NOMO-1 (cell line): ENCODE results near the gene GPR156.
"Not testable (repeated sequence)": the region's sequence is repeated elsewhere in the genome, so short reads cannot be mapped to it uniquely, and the experiment has no call there.

Experiments used
- DNase-seq, 2 experiments: peaks; one replicate each; lab custom pipeline; 2025; ENCODE audit not compliant: unreplicated experiment in 2 of 2; lab: John Stamatoyannopoulos, UW

Gene GPR156

GRCh38 chr3:120275618-120276017, 9.4 kb downstream of the GPR156 start:
- DNase-seq, result no peak

- no peak for DNase-seq
Measured at GRCh38 chr3:120274739-120275167, 10.3 kb downstream of the GPR156 start.

DNA sequence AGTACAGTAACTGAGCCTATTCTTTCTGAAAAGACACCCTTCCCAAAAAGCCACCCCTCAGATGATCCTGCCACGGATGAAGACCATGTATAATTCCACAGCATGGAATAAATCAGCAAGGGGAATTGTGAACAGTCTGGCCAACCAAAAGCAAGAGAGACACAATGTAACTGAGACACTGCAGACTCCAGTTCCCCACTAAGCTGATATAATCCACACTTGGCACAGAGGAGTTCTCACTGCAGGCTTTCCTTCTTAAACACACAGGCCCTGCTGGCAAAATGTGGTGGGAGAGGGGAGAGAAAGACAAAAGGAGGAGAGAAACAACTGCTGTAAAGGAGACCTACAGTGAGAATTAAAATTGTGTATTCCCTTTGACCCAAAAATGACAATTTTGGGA, 12.7 kb downstream of the GPR156 start:
- no peak for DNase-seq

DNA sequence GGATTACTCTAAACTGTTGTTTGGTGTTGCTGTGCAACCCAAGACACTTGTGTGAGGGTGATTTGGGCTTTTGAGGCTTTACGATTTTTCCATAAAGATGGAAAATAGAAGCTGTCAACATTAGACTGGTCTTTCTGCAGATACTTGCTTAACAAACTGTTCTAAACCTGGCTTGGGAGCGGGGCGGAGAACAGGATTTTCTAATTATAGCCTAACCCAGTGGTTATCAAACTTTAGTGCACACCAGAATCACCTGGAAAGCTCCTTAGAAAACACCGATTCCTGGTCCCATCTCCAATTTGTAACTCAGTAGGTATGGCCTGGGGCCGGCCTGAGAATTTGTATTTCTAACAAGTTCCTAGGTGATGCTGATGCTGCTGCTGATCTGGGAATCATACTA, 19.0 kb downstream of the GPR156 start:
- no peak for DNase-seq

DNA sequence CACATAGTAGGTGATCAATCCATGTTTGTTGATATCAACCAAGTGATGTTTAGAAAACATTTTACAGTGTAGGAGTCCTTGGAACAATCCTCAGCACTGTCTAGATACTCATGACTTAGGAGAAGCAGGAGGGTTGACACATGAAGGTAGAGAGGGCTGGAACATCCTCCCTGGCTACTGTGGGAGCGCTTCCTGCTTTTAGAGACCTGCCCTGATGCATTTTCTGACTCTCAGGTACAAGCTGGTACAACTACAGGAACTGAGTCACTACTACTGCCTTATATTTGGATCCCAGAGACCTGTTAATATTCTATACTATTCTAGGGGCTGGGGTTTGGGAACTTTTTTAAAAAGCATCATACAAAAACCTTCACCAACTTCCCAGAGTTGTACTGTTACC, 20.1 kb downstream of the GPR156 start:
- no peak for DNase-seq

DNA sequence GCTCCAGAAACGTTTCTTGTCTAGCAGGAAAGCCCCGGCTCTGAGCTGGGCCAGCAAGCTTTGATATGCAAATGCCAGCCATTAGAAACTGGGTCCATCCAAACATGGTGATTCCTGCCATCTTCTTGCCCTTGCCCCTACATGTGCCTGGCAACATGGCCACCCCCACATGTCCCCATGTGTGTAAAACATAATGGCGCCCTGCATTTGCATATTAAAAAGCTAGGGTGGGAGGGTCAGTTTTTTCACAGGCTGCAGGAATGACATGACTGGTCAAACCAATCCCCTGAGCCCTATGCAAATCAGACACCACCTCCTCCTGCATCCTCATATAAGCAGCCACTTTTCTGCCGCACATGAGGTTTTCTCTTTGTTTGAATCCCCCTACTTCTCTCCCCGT, 21.2 kb downstream of the GPR156 start:
- DNase-seq, result no peak

DNA sequence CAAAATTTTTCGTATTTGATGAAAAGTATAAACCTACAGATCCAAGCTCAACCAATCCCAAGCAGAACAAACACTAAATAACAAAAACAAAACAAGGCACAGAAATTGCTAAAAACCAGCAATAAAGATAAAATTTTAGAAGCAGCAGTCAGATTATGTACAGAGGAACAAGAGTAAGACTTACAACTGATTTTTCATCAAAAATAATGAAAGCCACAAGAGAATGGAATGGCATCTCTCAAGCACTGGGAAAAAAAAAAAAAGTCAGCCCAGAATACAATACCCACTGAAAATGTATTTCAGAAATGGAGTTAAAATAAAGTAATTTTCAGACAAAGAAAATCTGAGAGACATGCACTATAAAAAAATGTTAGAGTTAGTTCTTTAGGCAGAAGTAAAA, 27.0 kb downstream of the GPR156 start:
- no peak for DNase-seq

DNA sequence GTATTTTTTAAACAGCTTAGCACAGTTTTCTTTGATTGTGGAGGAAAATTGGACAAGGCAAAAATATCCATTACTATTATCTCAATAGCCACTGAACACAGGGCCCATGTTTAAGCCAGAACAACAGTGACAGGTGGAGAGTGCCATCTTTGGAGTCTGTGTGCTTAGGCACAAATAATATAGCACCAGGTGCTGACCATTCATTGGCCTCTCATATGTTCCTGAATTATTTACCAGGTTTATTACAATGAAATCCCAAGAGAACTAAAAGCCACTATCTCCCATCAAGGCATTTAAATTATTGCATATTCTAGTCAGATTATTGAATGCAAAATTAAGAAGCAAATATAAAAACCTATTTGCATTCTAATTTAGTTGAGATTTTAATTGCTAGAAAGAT, 39.6 kb downstream of the GPR156 start:
- no peak for DNase-seq

DNA sequence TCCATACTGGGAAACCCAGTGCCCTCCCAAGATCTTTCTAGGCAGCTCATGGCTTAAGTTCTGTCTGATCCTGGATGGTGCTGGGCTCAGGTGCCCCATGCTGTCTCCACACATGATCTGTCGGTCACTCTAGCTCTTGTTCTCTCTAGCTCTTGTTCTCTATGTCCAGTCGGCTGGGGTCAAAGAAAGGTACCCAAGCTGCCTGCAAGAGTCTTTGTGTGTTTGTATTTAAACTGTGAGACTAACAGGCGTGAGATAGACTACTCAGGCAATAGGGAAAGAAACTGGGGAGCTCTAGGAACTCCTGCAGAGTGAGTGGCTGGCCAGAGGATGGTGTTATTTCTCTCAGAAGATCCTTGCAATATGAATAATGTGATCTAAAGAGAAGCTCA, 40.2 kb downstream of the GPR156 start:
- DNase-seq, result no peak

DNA sequence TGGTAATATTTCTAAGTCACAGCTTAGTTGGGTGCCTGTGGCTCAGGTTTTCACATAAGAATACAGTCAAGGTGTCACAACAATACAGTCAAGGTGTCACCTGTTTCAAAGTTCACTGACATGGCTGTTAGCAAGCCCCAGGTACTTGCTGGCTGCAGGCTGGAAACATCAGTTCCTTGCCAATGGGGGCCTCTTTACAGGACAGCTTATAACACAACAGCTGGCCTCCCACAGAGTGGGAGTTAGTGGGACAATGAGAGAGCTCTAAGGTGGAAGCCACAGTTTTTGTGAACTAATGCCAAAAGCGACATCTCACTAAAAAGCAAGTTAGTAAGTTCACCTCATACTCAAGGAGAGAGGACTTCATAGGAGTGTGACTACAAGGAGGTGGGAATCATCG, 45.4 kb downstream of the GPR156 start:
- DNase-seq, result no peak

GRCh38 chr3:120227710-120228347, 57.2 kb downstream of the GPR156 start:
- DNase-seq, result no peak

DNA sequence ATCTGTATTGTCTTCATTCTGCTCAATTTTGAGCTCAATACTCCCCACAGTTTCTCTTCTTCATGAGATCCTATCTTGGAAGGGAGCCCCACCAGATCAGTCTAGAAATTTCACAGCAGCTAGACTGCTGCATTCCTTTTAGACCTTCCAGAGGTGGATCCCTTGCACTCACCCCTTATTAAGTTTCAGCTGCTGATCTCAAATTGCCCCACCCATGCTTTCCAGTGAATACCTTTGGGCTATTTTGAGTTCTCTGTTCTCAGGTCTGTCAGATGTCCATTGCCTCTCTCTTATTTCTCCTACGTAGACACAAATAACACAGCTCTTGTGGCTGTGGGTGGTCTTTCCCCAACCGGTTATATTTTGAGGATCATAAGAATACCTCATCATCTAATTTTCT, 60.8 kb downstream of the GPR156 start:
- no peak for DNase-seq

- DNase-seq, result no peak
Measured at GRCh38 chr3:120218981-120219380, 66.0 kb downstream of the GPR156 start.

GRCh38 chr3:120216633-120217032, 68.4 kb downstream of the GPR156 start:
- not testable (repeated sequence) for DNase-seq

GRCh38 chr3:120214176-120214575, 70.8 kb downstream of the GPR156 start:
- DNase-seq, result no peak

- DNase-seq, result no peak
Measured at GRCh38 chr3:120212505-120212904, 72.5 kb downstream of the GPR156 start.

DNA sequence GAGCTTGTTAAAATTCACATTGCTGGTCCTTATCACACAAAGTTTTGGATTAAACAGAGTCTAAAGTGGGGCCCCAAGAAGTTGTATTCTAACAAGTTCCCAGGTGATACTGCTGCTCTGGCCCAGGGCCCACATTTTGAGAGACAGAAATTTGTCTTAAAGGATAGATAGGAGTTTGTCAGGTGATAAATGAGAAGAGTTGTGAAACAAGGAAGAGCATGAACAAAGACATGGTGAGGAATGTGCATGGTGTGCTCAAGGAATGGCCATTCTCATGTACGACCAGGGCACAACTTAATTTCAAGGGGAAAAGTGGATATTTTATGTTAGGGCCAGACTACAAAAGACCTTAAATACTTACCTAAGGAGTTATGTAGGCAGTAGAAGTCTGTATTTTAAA, 75.6 kb downstream of the GPR156 start:
- no peak for DNase-seq

DNA sequence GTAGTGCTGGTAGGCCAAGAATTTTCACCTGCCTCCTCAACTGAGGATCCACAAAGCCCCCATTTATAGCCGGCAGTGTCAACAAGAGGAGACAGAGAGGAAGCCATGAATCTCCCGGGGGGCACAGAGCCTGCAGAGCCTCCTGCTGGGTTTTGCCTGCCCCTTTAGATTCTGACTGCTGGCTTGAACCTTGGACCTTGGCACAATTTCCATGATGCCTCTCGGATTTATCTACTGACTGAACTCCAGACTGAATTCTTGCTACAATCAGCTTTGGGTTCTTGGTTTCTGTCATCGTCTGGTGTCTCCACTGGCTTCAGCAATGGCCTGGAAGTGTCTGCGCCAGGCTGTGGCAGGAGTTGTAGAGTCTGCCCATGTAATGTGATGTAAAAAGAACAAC, 80.7 kb downstream of the GPR156 start:
- no peak for DNase-seq

DNA sequence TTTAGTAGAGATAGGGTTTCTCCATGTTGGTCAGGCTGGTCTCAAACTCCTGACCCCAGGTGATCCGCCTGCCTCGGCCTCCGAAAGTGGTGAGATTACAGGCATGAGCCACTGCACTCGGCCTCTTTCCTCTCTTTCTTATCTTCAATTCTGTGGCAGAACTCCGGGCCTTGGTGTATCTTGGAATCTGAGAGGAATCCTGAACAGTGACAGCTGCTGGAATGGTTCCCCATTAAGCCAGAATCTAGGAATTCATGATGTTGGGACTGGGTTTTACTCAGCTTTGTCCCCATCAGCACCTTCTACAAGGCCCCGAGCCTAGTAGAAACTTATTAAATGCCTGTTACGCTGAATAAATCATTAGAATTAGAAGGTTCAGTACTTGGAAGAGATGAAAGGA, 81.4 kb downstream of the GPR156 start:
- DNase-seq, result no peak

GRCh38 chr3:120203016-120203415, 82.0 kb downstream of the GPR156 start:
- peak; percentile 70 to 78 for DNase-seq

DNA sequence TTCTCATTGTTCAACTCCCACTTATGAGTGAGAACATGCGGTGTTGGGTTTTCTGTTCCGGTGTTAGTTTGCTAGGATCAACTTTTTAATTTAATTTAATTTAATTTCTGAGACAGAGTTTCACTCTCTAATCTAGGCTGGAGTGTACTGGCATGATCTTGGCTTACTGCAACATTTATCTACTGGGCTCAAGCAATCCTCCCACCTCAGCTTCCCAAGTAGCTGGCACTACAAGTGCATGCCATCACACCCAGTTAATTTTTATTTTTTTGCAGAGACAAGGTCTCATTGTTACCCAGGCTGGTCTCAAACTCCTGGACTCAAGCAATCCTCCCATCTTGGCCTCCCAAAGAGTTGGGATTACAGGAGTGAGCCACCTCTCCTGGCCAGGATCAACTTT, 82.7 kb downstream of the GPR156 start:
- DNase-seq, result no peak

- no peak for DNase-seq
Measured at GRCh38 chr3:120200493-120201235, 84.4 kb downstream of the GPR156 start.
